HG03097 (cell line): ENCODE data around the gene LELP1.
"Not testable (repeated sequence)": the region's sequence is repeated elsewhere in the genome, so short reads cannot be mapped to it uniquely, and the experiment has no call there.

Experiments
- ATAC-seq: cut with Tn5 transposase; IDR thresholded peaks from one replicate; pipeline ENCODE4 v1.9.1; 2021; ENCODE audit not compliant: unreplicated experiment, low FRiP score

LELP1 gene

GRCh38 chr1:153228491-153228890 is 25.3 kb downstream of the LELP1 start:
- no peak for ATAC-seq

- not testable (repeated sequence) for ATAC-seq
Observed at GRCh38 chr1:153229076-153229829, 26.0 kb downstream of the LELP1 start.

- no peak for ATAC-seq
Observed at GRCh38 chr1:153231363-153231762, 28.1 kb downstream of the LELP1 start.

- ATAC-seq = no peak
Observed at GRCh38 chr1:153231785-153232184, 28.6 kb downstream of the LELP1 start.

GRCh38 chr1:153232553-153232952 is 29.3 kb downstream of the LELP1 start:
- no peak for ATAC-seq

- no peak for ATAC-seq
Observed at GRCh38 chr1:153233448-153233847, 30.2 kb downstream of the LELP1 start.

GRCh38 chr1:153238527-153238926 is 35.3 kb downstream of the LELP1 start:
- ATAC-seq = no peak

- no peak for ATAC-seq
Observed at GRCh38 chr1:153242160-153242559, 38.9 kb downstream of the LELP1 start.

- ATAC-seq = no peak
Observed at GRCh38 chr1:153245466-153245865, 42.2 kb downstream of the LELP1 start.

GRCh38 chr1:153246018-153246417 is 42.8 kb downstream of the LELP1 start:
- no peak for ATAC-seq

- ATAC-seq = no peak
Observed at GRCh38 chr1:153246825-153247224, 43.6 kb downstream of the LELP1 start.

- no peak for ATAC-seq
Observed at GRCh38 chr1:153248176-153248879, 45.1 kb downstream of the LELP1 start.

- no peak for ATAC-seq
Observed at GRCh38 chr1:153250166-153250565, 46.9 kb downstream of the LELP1 start.

GRCh38 chr1:153251087-153251486 is 47.9 kb downstream of the LELP1 start:
- ATAC-seq = no peak

- no peak for ATAC-seq
Observed at GRCh38 chr1:153251562-153251961, 48.3 kb downstream of the LELP1 start.

- ATAC-seq = no peak
Observed at GRCh38 chr1:153251988-153252387, 48.8 kb downstream of the LELP1 start.

GRCh38 chr1:153253076-153253475 is 49.8 kb downstream of the LELP1 start:
- no peak for ATAC-seq

- ATAC-seq = no peak
Observed at GRCh38 chr1:153253693-153254092, 50.5 kb downstream of the LELP1 start.
